Adrenal gland (tissue), 5 donors: Measurements from ENCODE around the gene STAMBPL1.

Source experiments
- CTCF ChIP-seq, 6 experiments: fragments of 450-650 bp in 4 of 6; fragments of 200-600 bp in 2 of 6; sonication (generic) in 1 of 6; IDR thresholded peaks; 1 replicate in 5 of 6; 2 replicates in 1 of 6; pipeline versions ENCODE4 v1.5.1 to v1.8.0; 2016 to 2021; ENCODE audit warnings: antibody characterized with exemption in 6 of 6, mild to moderate bottlenecking in 2 of 6, moderate library complexity in 1 of 6
- POLR2A ChIP-seq, 2 donors: fragments of 450-650 bp; IDR thresholded peaks; one replicate each; pipeline ENCODE4 v1.6.1; 2017; ENCODE audit warnings: antibody characterized with exemption in 2 of 2, mild to moderate bottlenecking in 2 of 2, moderate library complexity in 1 of 2
- donor health status: DM: no; HTN: no; CAD: no.

- TF ChIP-seq CTCF (IDR thresholded peaks at IDR 0.05) (no peak), POLR2A (IDR thresholded peaks at IDR 0.05) (no peak)
Measured at GRCh38 chr10:88852327-88852726, 27.7 kb upstream of the STAMBPL1 start.
